GM12878 (cell line): ENCODE data around the gene BHLHA15. TPM values are rescaled to one million over a fixed set of nuclear protein-coding genes. Genes with fewer than 3 reads are reported as not detected.

Source experiments
- ATAC-seq: fragments of 200-7000 bp; cut with Tn5 transposase; 3 replicates; pipeline ENCODE4 v1.9.1; 2020; ENCODE audit warnings: mild to moderate bottlenecking, moderate library complexity
- BruUV-seq: library from RNA; stranded (reverse); fragments of 400-500 nt; replicated peaks from 2 replicates; lab custom pipeline; 2021; lab: Mats Ljungman, UMichigan
- CTCF ChIA-PET: fragments of 300-600 bp; sonication (Branson Sonifier 250); formaldehyde crosslinking; extraction: SDS; loops from one replicate; lab custom pipeline; 2021; ENCODE audit warnings: inconsistent platforms; lab: Yijun Ruan, JAX
- POLR2A ChIA-PET: fragments of 350-600 bp; formaldehyde crosslinking; extraction: SDS; loops from one replicate; lab custom pipeline; 2021; ENCODE audit warnings: inconsistent platforms; lab: Charles Lee
- RAD21 ChIA-PET: fragments of 300-600 bp; sonication (Branson Sonifier 250); formaldehyde crosslinking; loops from one replicate; lab custom pipeline; 2023; ENCODE audit warnings: antibody characterized with exemption; ENCODE audit not compliant: unreplicated experiment; lab: Charles Lee
- SMC1A ChIA-PET: fragments of 300-600 bp; sonication (Branson Sonifier 250); formaldehyde crosslinking; loops from one replicate; lab custom pipeline; 2023; ENCODE audit not compliant: unreplicated experiment, uncharacterized antibody; lab: Charles Lee
- DNase-seq: peaks from one replicate; pipeline ENCODE4 v3.0.0-alpha.2; 2011; ENCODE audit warnings: low read depth, low spot score
- FAIRE-seq: peaks from 3 replicates; lab custom pipeline; 2011; peaks lifted over from hg19 to GRCh38; lab: Jason Lieb, UNC
- H2AFZ ChIP-seq: 2 replicates; pipeline ENCODE4 v1.6.0; 2011; ENCODE audit warnings: low read depth, low read length, control low read depth; ENCODE audit not compliant: control insufficient read depth
- H3K27ac ChIP-seq: 2 replicates; pipeline ENCODE4 v1.5.1; 2011; ENCODE audit warnings: control low read depth; ENCODE audit not compliant: control insufficient read depth, insufficient read depth
- H3K27me3 ChIP-seq, 2 experiments: replicated peaks in 1 of 2; 2 replicates each; pipeline versions ENCODE4 v1.6.0 to v1.6.1; 2011; ENCODE audit warnings: low read length in 1 of 2; ENCODE audit not compliant: control insufficient read depth in 2 of 2, insufficient read depth in 2 of 2
- H3K36me3 ChIP-seq, 2 experiments: 2 replicates each; pipeline ENCODE4 v1.5.1; 2011; ENCODE audit warnings: low read length in 1 of 2; ENCODE audit not compliant: control insufficient read depth in 2 of 2, insufficient read depth in 2 of 2
- H3K4me1 ChIP-seq: 2 replicates; pipeline ENCODE4 v1.6.1; 2011; ENCODE audit warnings: mild to moderate bottlenecking, low read length, moderate library complexity, mixed read lengths; ENCODE audit not compliant: control insufficient read depth, insufficient read depth
- H3K4me2 ChIP-seq: 2 replicates; pipeline ENCODE4 v1.6.0; 2011; ENCODE audit warnings: control low read depth; ENCODE audit not compliant: control insufficient read depth, insufficient read depth
- H3K4me3 ChIP-seq: fragments of 200-600 bp; sonication (generic); 2 replicates; pipeline ENCODE4 v1.5.1; 2016
- H3K79me2 ChIP-seq: 2 replicates; pipeline ENCODE4 v1.6.0; 2011; ENCODE audit warnings: low read length; ENCODE audit not compliant: control insufficient read depth, insufficient read depth
- H3K9ac ChIP-seq: 2 replicates; pipeline ENCODE4 v1.8.0; 2011; ENCODE audit warnings: low read length, control low read depth, mixed read lengths; ENCODE audit not compliant: control insufficient read depth, insufficient read depth
- H3K9me3 ChIP-seq: replicated peaks from 3 replicates; pipeline ENCODE4 v1.5.1; 2011; ENCODE audit warnings: mild to moderate bottlenecking, low read length; ENCODE audit not compliant: control insufficient read depth, insufficient read depth
- H4K20me1 ChIP-seq: 2 replicates; pipeline ENCODE4 v1.6.0; 2011; ENCODE audit not compliant: control insufficient read depth, insufficient read depth
- ATF7 ChIP-seq: fragments of 450-650 bp; IDR thresholded peaks from 2 replicates; pipeline ENCODE4 v1.6.1; 2016; ENCODE audit warnings: low read depth, mild to moderate bottlenecking
- CBFB ChIP-seq: IDR thresholded peaks from 2 replicates; pipeline ENCODE4 v1.6.1; 2016; ENCODE audit warnings: antibody characterized with exemption, low read depth
- ETV6 ChIP-seq, 2 experiments: fragments of 450-650 bp in 1 of 2; IDR thresholded peaks in 1 of 2; conservative IDR thresholded peaks in 1 of 2; 2 replicates each; pipeline ENCODE4 v1.6.1; 2014; ENCODE audit warnings: antibody characterized with exemption in 1 of 2, borderline replicate concordance in 1 of 2, low read depth in 1 of 2, mild to moderate bottlenecking in 1 of 2, moderate library complexity in 1 of 2
- EZH2 ChIP-seq: IDR thresholded peaks from 2 replicates; pipeline ENCODE4 v1.6.1; 2012; ENCODE audit warnings: low read depth, mild to moderate bottlenecking, control low read depth, inconsistent platforms, low read length, borderline replicate concordance; ENCODE audit not compliant: control insufficient read depth
- FOS ChIP-seq: IDR thresholded peaks from 3 replicates; pipeline ENCODE4 v1.6.1; 2011; ENCODE audit warnings: borderline replicate concordance; ENCODE audit not compliant: insufficient read length; ENCODE audit errors: extremely low read depth
- HDGF ChIP-seq: fragments of 450-650 bp; IDR thresholded peaks from 2 replicates; pipeline ENCODE4 v1.6.1; 2016; ENCODE audit warnings: antibody characterized with exemption
- MEF2B ChIP-seq: fragments of 450-650 bp; IDR thresholded peaks from 2 replicates; pipeline ENCODE4 v1.6.1; 2018; ENCODE audit warnings: mild to moderate bottlenecking, moderate library complexity; ENCODE audit not compliant: partially characterized antibody, poor library complexity, severe bottlenecking
- NR2C2 ChIP-seq: IDR thresholded peaks from 2 replicates; pipeline ENCODE4 v1.6.1; 2011; ENCODE audit warnings: borderline replicate concordance, low read depth; ENCODE audit not compliant: control insufficient read depth, insufficient read length
- POLR2AphosphoS2 ChIP-seq: IDR thresholded peaks from 2 replicates; pipeline ENCODE4 v1.6.1; 2011; ENCODE audit warnings: low read depth, mild to moderate bottlenecking, low read length, improper control_type of control experiment, moderate library complexity
- RELA ChIP-seq: fragments of 450-650 bp; IDR thresholded peaks from 2 replicates; pipeline ENCODE4 v1.8.0; 2014; ENCODE audit warnings: borderline replicate concordance; ENCODE audit not compliant: partially characterized antibody
- RUNX3 ChIP-seq: IDR thresholded peaks from 2 replicates; pipeline ENCODE4 v1.6.1; 2012; ENCODE audit warnings: low read length, inconsistent platforms
- SMC3 ChIP-seq: IDR thresholded peaks from 2 replicates; pipeline ENCODE4 v1.6.1; 2011; ENCODE audit warnings: low read length, improper control_type of control experiment, borderline replicate concordance
- SREBF2 ChIP-seq: IDR thresholded peaks from 2 replicates; pipeline ENCODE4 v1.6.1; 2012; ENCODE audit warnings: mild to moderate bottlenecking, low read length
- WGBS: methylation state at CpG from one replicate; pipeline ENCODE4 v1.1.6; 2016; ENCODE audit warnings: low lambda C conversion rate; ENCODE audit not compliant: insufficient replicate concordance, insufficient coverage; ENCODE audit errors: missing lambda C conversion rate; 5-methylcytosine and 5-hydroxymethylcytosine counted together
- in situ Hi-C: fragments of 300-500 bp; cut with MboI; formaldehyde crosslinking; loops from 9 replicates; pipeline ENCODE4 v1.14.3; 2018; ENCODE audit warnings: mixed read lengths
- intact Hi-C: fragments of 100-400 bp; cut with micrococcal nuclease; formaldehyde crosslinking; loops from one replicate; pipeline ENCODE4 v1.14.2; 2022; ENCODE audit not compliant: unreplicated experiment
- polyA plus RNA-seq, 11 experiments: library from polyadenylated mRNA; depleted of rRNA in 4 of 11; unstranded in 6 of 11; stranded (reverse) in 5 of 11; fragments of >200 nt; fragmentation: Nextera tagmentation in 4 of 11; fragmentation: Illumina TruSeq in 1 of 11; extraction: Ambion mirVana in 4 of 11; extraction: Trizol in 1 of 11; gene quantifications; 1 replicate in 1 of 11; 2 replicates in 10 of 11; pipeline versions ENCODE4 v1.2.1 to v1.2.3, GENCODE V29; 2011 to 2016; ENCODE audit warnings: inconsistent platforms in 2 of 11, missing spikeins in 2 of 11, low read depth in 1 of 11
- total RNA-seq, 4 experiments: library from RNA; depleted of rRNA in 3 of 4; stranded (reverse); fragments of >200 nt in 3 of 4; fragmentation: Illumina TruSeq in 1 of 4; extraction: Trizol in 1 of 4; gene quantifications; 2 replicates each; pipeline versions ENCODE4 v1.2.1 to v1.2.3, GENCODE V29; 2013 to 2021
- TF ChIP-seq, protein P1 (sequence below): fragments of 450-650 bp; formaldehyde crosslinking; IDR thresholded peaks from 2 replicates; pipeline ENCODE4 v1.4.0; 2020; ENCODE audit warnings: mild to moderate bottlenecking, moderate library complexity
- TF ChIP-seq, protein P2 (sequence below): IDR thresholded peaks from 2 replicates; pipeline ENCODE4 v1.6.1; 2011; ENCODE audit warnings: borderline replicate concordance, low read depth, mild to moderate bottlenecking, moderate library complexity, mixed read lengths, low read length; ENCODE audit not compliant: insufficient read depth; ENCODE audit errors: extremely low read length
- TF ChIP-seq, protein P3 (sequence below): fragments of 450-650 bp; conservative IDR thresholded peaks from 2 replicates; pipeline ENCODE4 v1.6.1; 2017; ENCODE audit warnings: mild to moderate bottlenecking, moderate library complexity

The BHLHA15 gene
- total and polyA plus RNA-seq, 10 of the 15 experiments (the other 5 are each of a cell fraction or from before 2014, with no cell fraction given), result 0.54 to 4.2 (median 2.5) TPM; not detected in 4

DNA sequence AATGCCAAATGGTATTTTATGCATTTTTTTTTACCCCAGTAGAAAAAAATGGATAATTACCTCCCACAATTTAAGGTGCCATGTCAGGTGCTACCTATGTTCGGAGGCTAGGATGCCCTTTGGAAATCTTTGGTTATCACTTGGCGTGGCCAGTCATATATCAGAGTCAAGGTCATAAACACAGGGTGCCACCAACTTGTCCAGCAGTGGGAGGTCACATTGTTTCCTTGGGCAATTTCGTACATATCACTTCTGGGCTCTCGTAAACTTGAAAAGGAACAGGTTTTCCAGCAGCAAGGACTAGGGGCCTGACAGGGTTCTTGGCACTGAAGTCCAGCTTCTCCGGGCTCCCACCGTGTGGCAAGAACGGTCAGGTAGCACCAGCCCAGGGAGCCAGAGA, 48.0 kb upstream of the BHLHA15 start:
- H3K9me3 ChIP-seq, result no peaks in the 10 kb centered on the region
- FAIRE-seq (no peak), DNase-seq (no peak), ATAC-seq (no peak)
- no peak overlapping the region for H3K27ac ChIP-seq
- H3K4me3 ChIP-seq, result no peak overlapping the region
- BruUV-seq, result no TSS peak
- peaks cover 0 to 2% of the 10 kb centered on the region in 2 experiments; a peak in 1 of 4 replicates for H3K36me3 ChIP-seq
- H3K27me3 ChIP-seq, result no peaks in the 10 kb centered on the region
- in situ Hi-C loops (loop anchor here (5.0 kb wide), 1 partner anchor 141 kb away; no protein-coding TSS in a partner anchor), intact Hi-C loops (no loop called here)
- H3K9ac ChIP-seq, result no peak overlapping the region
- no peaks in the 10 kb centered on the region for H3K4me1 ChIP-seq
- 90% methylated on average over 7 of the region's 7 CpGs for WGBS
- H4K20me1 ChIP-seq, result no peaks in the 10 kb centered on the region
- ChIA-PET SMC1A (interaction anchor here (1.3 to 7.3 kb wide), 6 partner anchors 18 to 141 kb away, joined by 3 to 195 read pairs (median 22); partner anchors contain the start of gene LMTK2), CTCF (interaction anchor here (1.6 to 10.0 kb wide), 5 partner anchors 28 to 150 kb away, joined by 4 to 450 read pairs (median 5); no protein-coding TSS in a partner anchor), POLR2A (no interaction called here), RAD21 (interaction anchor here (8.9 kb wide), 1 partner anchor 140 kb away, joined by 297 read pairs; no protein-coding TSS in a partner anchor)
- no peak overlapping the region for H3K4me2 ChIP-seq
- H2AFZ ChIP-seq, result no peak overlapping the region
- no peaks in the 10 kb centered on the region for H3K79me2 ChIP-seq
- TF ChIP-seq CBFB (no peak), RELA (no peak), SREBF2 (no peak), MEF2B (no peak), SMC3 (no peak), EZH2 (no peak), POLR2AphosphoS2 (no peak), ATF7 (no peak), RUNX3 (no peak), ETV6 (conservative IDR thresholded peaks at IDR 0.05 in 1 of 2, IDR thresholded peaks at IDR 0.05 in 1 of 2; ENCODE audit: borderline replicate concordance in 1 of 2, low read depth in 1 of 2) (no peak), NR2C2 (no peak), FOS (no peak), HDGF (no peak)
- TF ChIP-seq, protein P1, sequence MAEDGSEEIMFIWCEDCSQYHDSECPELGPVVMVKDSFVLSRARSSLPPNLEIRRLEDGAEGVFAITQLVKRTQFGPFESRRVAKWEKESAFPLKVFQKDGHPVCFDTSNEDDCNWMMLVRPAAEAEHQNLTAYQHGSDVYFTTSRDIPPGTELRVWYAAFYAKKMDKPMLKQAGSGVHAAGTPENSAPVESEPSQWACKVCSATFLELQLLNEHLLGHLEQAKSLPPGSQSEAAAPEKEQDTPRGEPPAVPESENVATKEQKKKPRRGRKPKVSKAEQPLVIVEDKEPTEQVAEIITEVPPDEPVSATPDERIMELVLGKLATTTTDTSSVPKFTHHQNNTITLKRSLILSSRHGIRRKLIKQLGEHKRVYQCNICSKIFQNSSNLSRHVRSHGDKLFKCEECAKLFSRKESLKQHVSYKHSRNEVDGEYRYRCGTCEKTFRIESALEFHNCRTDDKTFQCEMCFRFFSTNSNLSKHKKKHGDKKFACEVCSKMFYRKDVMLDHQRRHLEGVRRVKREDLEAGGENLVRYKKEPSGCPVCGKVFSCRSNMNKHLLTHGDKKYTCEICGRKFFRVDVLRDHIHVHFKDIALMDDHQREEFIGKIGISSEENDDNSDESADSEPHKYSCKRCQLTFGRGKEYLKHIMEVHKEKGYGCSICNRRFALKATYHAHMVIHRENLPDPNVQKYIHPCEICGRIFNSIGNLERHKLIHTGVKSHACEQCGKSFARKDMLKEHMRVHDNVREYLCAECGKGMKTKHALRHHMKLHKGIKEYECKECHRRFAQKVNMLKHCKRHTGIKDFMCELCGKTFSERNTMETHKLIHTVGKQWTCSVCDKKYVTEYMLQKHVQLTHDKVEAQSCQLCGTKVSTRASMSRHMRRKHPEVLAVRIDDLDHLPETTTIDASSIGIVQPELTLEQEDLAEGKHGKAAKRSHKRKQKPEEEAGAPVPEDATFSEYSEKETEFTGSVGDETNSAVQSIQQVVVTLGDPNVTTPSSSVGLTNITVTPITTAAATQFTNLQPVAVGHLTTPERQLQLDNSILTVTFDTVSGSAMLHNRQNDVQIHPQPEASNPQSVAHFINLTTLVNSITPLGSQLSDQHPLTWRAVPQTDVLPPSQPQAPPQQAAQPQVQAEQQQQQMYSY, result no peak
- TF ChIP-seq, protein P2, sequence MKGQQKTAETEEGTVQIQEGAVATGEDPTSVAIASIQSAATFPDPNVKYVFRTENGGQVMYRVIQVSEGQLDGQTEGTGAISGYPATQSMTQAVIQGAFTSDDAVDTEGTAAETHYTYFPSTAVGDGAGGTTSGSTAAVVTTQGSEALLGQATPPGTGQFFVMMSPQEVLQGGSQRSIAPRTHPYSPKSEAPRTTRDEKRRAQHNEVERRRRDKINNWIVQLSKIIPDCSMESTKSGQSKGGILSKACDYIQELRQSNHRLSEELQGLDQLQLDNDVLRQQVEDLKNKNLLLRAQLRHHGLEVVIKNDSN, result no peak
- TF ChIP-seq, protein P3, sequence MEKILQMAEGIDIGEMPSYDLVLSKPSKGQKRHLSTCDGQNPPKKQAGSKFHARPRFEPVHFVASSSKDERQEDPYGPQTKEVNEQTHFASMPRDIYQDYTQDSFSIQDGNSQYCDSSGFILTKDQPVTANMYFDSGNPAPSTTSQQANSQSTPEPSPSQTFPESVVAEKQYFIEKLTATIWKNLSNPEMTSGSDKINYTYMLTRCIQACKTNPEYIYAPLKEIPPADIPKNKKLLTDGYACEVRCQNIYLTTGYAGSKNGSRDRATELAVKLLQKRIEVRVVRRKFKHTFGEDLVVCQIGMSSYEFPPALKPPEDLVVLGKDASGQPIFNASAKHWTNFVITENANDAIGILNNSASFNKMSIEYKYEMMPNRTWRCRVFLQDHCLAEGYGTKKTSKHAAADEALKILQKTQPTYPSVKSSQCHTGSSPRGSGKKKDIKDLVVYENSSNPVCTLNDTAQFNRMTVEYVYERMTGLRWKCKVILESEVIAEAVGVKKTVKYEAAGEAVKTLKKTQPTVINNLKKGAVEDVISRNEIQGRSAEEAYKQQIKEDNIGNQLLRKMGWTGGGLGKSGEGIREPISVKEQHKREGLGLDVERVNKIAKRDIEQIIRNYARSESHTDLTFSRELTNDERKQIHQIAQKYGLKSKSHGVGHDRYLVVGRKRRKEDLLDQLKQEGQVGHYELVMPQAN, result no peak
